Measurements from ENCODE around the gene NDRG2.
"Not testable (repeated sequence)": the region's sequence is repeated elsewhere in the genome, so short reads cannot be mapped to it uniquely, and the experiment has no call there.

The NDRG2 gene

DNA sequence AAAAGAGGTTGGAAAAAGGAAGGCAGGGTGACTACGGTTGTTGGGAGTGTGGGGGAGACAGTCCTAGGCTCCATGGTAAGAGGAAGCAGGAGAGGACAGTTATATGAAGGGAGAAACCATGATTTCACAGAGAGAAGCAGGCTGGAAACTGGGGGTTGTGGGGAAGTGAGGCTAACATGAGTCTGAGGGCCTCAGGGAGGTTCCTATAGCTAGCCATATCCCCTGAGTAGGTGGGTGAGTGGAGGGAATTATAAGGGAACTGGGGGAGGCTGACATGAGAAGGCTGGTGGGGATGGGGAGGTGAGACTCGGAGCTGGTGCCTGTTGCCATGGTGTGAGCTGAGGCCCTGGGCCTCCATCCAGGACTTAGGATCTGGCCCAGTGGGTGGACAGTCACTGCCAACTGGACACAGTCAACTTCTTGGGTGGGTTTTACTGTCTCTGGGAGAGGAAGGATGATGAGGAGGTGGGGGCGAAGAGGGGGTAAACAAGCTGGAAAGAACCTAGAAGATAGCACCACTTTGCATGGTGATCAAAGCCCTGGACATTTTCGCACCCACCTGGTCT, 8.4 kb upstream of the NDRG2 start:
- no peak for DNase-seq

DNA sequence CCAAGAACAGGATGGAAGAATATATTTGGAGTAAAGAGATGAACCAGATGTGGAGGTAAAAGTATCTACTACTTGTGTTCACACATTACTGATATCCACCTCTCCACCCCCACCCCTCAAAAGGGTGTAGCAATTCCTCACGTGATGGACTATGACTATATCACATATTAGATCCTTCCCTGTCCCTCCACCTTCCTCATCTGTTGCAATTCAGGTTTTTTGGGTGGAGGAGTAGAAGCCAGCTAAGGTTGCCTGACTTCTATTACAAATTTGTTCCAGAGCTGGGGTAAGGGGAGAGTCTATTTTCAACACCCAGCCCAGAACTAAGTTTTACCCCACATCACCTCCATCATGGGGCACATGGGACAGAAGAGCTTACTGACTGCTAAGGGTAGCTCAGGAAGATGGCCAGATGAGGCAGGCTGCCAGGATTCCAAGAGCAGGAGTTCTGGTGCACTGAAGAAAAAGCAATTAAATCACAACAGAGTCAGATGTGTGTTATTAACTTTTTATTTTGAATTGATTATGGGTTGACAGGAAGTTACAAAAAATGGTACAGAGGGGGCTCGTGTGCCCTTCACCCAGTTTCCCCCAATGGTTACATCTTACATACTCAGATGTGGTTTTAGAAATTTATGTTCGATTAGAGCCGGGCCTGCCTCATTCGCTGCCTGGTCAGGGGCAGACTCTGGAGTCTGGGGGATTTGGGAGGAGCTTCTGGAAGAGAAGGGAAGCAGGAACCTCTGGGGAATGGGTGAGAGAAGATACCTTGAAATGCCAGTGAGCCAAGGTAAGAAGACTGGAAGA, 7.7 kb upstream of the NDRG2 start:
- DNase-seq, result no peak

DNA sequence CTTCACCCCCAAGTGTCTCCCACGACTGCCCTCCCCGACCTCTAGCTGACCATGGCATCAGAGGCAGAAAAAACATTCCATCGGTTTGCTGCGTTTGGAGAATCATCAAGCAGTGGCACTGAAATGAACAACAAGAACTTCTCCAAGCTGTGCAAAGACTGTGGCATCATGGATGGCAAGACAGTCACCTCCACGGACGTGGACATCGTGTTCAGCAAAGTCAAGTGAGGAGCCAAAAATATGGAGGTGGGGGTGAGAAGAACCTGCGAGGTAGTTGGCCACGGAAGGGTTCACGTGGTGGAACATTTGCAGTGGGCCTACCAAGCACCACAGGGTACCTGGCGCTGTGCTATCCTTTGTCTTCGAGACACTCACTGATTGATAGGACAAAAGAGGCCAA, 5.7 kb upstream of the NDRG2 start:
- no peak for DNase-seq

DNA sequence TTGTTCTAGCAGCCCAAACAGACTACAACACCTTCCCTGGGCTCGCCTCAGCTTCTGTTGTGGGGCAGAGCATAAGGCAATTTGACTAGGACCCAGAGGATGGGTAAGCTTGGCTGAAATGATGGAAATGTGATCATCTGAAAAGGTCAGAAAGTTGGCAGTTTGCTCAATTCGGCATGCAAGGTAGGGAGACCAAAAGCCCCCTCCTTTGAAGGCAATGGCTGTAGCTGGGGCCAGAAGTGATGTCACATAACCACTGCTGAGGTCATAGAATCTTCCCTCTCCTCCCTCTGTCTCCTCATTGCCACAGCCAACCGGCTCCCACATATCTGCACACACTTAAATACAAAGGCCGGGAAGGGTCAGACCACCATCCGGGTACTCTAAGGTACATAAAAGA, 5.1 kb upstream of the NDRG2 start, which contains the start of gene TPPP2:
Gene TPPP2, plus strand, starts transcription at position 301 of the 400 bp plus-strand sequence. CDS start 365 bp downstream, outside the sequence.
- DNase-seq, result no peak

DNA sequence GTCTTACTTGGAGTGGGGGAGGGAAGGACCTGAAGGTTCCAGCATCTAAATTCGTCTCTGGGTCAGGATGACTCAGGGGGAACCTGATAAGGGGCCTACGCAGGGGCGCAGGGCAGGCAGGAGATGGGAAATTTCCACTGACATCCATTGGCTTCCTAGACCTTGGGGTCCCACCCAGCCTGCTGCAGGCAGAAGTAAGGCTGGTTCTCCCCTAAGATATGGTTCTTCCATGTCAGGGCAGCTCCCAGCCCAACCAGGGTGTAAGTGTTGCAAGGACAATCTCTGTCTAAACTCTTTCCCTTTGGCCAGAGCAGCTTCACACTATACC, 2.1 kb upstream of the NDRG2 start:
- DNase-seq, result no peak

DNA sequence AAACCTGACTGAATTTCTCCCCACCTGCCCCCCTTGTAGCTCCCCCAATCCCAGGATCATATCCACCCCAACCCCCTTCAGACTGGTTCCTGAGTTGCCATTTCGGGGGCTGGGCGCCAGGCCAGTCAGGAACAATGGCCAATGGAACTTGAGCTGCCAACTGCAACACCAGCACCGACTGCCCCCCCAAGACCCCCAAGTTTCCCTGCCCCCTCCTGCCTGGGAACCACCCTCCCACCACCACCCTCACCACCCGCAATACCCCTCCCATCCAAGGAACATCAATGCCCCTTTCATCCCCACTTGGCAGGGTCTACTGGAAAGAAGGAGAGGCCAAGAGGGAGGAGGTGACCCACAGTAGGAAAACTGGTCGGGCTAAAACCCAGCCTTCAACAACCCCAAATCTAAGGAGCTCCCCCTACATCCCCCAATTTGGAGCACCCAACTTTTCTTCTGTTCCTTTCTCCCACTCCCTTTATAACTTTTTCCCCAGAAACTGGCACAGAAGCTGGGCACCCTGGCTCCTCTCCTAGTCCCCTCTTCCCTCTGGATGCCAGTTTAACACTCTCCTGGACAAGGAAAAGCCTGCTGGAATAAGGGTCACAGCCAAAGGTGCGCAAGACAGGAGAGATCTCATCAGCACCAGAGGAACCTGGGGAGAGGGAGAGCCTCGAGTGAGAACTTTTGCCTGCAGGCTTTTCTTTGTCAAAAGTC, 1.6 kb upstream of the NDRG2 start:
- DNase-seq, result no peak

DNA sequence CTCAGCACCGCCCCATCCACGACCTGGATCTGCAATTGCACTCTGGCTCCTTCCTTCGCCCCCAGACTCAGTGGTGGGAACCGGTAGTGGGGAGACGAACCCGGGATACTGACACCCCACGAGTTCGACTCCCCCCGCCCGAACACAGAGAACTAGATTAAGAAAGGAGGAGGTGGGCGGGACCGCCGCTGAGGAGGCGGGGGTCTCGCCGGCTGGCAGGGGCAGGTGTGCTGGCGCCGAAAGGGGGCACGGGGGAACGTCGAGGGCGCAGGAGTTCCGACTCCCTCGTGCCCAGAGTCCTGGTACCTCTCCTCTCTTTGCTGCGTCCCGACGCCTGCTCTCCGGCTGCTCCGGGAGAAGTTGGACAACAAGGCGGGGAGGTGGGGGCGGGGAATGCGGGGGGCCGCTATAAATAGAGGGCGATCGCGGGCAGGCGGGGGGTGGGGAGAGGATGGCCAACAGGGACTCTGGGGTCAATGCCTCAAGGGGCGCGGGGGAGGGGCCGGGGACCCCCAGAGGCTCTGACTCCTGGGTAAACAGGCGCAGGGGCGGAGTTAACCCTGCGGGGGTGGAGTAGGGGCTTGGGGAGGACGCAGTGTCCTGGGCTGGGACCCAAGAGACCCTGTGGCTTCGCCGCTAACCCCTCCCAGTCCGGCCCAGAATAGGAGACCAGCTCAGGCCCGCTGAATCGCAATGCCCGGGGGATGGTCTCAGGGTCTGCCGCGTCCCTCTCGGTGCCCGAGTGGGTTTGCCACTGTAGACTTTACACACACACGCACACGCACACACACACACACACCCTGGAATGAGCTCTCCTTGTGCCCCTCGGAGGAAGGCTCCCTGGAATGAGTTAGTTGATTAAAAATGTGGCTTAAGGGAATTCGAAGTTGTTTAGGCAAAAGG, 761 bp upstream of the NDRG2 start:
- peak; percentile 61 for DNase-seq

DNA sequence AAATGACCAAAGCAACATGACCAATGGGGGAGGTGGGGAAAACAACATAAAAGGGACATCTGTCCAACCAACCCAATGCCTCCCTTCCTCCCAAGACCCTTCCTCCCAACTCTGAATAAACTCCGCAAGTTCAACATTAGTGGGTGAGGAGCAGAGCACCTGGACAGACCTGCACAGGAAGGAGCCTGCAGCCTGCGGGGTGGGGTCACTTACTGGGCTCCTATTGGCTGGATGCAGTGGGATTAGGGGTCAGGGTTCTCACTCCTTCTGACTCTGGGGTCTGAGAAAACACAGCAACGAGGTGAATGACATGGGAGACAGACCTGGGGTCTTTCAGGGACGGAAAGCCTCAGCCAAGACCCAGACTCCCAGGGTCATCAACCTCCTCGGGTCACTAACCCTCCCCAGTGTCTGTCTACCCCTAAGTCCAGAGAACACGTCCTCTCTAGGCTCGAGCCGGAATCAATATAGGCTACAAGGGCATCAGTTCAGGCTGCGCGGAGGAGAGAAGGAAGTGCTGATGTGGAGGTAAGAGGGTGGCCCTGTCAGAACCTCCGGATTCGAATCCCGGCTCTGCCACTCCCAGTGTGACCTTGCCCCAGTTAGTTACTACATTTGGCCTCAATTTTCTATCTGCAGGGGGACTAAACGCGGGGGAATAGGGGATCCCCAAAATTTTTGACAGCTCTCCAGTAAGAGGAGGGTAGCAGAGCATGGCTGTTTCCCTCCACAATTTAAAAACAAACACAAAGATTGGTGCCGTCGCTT, 860 bp downstream of the NDRG2 start:
- no peak for DNase-seq

DNA sequence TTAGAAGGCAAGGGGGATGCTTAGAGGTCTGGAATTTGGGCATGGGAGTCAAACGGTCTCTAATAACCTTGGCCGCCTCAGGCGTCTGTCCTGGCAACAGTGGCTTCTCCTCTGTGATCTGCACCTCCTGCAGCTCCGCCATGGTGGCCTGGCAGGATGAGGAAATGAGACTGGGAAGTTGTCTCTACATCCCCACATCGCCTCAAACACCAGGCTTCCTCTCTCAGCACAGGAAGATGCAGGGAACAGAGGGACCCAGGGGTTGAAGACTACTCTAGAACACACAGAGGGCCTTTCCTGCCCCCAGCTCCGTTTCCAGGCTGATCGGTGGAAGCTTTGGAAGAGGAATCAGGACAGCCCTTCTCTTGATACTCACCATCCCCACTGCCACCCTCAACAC, 1.7 kb downstream of the NDRG2 start:
- DNase-seq, result no peak

DNA sequence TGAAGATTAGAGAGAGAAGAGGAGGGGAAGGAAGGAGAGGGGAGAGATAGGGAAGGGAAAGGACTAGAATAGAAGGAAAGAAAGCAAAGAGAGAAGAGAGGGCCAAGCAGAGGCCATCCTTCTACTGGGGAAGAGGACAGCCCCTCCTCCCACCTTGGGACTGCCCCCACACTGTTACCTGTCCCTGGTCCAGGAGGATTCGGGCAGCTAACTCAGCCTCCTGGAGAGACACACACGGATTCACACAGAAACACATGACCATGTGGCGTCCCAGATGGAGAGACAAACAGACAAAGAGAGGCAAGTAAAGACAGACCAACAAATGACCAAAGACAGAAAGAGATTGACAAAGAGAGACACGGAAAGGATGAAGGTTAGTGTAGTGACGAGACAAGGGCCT, 2.2 kb downstream of the NDRG2 start:
- DNase-seq, result no peak

DNA sequence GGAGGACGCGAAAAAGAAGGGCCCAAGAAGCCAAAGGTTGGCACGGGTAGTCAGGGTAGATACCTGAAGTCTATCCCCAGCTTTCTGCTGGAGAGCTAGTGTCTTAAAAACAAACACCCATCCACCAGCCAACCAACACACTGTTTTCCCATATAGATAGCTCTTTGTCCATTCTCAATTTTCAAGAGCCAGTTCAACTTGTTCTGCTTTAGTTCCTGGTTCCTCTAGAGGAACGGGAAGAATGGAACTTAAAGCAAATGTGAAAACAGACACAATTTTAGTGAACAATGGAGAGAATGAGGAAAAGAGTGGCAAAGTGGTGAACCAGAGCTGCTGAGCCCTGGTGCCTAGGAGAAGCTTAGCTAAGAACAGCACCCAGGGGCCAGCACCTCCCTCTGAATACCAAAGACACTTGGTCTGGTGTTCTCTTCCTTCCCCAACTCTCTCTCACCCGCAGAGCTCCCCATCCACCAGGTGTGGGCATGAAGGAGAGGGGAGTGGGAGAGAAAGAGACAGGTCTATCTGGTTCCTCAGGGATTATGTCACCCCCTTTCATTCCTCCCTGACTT, 3.8 kb downstream of the NDRG2 start:
- no peak for DNase-seq

DNA sequence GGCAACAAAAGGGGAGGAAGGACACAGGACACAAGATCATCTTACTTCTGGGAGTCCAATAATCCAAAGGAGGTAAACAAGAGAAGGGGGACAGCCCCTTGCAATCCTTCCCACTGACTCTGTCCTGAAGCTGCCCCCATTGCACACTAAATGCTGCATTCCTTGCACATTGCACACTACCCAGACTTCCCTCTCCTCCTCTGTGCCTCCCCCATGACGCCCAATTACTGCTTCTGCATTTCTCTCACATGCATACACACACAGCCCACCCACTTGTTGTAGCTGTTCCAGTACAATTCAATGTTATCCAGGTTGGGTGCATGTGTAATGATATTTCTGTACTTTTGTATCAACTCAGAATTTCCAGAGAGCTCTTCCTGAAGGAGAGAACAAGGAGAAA, 5.5 kb downstream of the NDRG2 start:
- DNase-seq, result no peak

DNA sequence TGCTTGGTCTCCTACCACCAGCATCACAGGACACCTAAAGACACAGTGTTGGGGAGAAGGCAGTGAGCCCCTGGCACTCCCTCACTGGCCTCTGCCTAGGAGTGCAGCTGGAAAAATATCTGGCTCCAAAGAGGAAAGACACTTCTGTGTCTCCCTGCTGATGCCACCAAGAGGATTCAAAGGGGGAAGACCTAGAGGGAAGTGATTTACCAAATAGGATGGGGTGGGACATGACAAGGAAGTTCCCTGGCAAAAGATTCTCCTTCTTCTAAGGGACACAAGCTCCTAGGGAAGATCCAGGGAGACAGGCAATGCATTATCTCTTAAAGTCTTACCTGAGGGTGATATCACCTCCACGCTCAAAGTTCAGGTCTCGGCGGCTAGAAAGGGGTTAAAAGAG, 6.1 kb downstream of the NDRG2 start:
- DNase-seq, result no peak

DNA sequence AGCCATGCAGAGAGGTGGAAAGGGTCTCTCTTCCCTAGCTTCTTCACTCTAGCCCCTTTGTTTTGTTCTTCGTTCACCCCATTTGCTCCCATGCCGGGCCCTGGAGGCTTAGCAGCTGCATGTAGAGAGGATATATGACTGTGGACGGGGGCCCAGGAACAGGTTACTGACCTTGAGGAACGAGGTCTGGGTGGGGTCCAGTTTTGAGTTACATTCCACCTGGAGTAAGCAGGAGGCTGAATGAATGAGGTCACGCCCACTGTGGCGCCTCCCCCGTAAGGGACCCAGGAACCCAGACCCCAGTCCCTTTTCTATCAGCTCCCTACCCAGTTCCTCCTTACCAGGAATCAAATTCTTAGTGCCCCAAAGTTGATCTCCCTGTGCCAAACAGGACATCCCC, 6.6 kb downstream of the NDRG2 start:
- no peak for DNase-seq

DNA sequence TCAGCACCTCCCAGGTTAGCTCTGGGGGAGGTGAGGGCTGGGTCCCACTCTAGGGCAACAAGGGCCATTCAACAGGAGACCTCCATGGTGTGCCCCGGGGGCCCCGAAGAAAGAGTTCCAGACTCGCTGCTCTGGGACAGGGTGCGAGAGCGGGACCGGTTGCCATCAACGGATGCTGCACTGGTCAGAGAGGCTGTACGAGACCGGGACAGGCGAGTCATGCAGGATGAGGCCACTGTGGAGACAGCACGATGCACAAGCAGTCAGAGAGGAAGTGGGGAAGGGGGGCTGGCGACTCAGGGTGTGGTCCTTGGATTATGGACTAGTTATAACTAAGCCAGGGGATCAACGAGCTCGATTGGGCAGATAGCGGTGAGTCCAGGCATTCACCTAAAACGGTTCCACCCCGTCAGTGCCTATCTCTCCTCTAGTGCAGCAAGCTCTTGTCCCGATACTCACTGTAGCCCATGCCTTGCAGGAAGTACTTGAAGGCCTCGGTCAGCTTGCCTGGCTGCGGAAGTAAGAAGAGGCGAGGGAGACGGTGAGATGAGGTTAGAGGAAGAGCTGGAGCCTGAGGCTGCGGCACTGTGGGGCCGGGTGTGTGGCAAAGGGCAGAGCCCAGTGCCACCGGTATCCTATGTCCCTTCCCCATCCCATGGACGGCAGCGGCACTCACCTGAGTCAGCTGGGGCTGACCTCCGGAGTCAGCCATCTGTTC, 7.2 kb downstream of the NDRG2 start:
- DNase-seq, result no peak

DNA sequence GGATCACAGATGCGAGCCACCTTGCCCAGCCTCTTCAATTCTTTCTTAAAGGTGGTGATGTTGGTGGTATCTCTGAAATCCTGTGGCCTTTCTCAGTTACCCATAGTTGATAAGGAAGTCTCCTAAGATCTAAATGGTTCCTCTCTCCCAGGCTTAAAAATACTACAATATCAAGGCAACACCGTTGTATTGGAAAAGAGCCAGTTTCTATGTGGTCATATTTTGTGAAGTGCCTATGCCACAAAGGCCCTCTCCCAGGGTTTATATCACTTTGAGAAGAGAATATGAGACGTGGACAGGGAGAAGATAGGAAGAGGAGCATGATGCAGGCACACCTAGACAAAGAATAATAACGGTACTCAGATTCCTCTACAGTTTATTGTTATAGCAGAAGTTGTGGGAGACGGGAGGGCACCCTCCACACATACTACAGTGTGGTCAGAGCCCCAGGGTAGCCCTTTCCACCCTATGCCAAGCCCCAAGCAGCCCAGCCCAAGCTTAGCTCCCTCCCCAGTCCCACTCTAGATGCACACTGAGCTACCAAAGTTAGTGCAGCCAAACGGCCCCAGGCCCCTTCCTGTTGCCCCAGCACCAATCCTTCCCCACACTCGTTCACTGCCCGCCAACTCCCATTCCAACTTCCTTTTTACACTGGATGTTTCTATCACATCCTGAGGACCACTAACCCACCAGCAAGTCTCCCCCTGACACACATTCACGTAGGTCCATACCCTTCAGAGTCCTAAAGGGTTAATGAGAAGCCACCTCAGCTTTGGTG, 8.3 kb downstream of the NDRG2 start:
- DNase-seq, result no peak

DNA sequence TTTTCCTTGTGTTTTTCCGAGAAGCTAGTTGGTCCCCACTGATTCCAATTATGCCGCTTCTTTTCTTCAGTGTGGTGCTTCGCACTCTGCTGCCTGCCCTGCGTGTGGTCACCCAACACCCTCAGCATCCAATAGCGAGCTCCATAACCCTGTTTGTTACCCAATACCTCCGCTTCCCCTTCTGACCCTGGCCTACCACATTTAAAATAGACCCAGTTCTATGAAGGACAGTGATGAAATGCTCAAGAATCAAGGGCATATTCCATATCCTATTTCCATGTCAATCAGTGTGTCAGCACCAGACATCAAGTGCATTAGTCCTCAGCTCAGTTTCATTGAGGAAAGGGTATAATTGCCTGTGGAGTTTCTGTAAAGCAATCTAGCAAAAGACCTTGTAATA, 9.5 kb downstream of the NDRG2 start:
- DNase-seq, result no peak

DNA sequence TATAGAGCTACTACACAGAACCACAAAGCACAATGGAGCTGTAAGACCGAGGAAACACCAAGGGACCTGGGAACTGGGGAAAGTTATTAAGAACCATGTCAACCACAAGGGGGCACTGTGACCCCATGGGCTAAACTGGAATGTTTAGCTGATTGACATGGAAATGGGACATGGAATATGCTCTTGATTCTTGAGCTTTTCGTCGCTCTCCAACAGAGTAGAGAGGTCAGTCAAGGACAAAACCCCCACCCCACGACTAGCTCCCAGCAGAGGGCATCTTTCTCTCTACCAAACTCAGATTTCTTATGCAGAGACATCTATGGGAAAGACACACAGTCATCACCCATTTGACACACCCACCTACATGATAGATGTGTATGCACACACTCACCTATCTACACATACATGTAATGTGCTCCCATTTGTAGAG, 10.1 kb downstream of the NDRG2 start:
- peak; percentile 89 for DNase-seq

DNA sequence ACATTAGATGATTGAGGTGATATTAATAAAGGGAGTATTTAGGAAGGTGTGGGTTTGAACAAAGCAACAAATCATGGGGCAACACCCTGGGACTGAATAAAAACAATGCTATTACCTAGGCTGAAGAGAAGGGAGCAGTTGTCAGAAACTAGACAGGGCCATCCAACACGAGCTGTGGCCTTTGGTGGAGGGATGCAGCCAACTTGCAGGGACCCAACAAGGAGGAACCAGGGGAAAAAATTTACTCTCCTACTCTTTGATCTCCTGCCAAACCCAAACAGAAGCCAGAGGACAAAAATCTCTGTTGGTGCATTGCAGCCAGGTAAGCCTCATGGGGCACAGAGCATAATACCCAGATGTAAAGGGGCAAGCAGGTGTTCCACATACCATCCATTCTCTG, 13.7 kb downstream of the NDRG2 start:
- DNase-seq, result no peak

DNA sequence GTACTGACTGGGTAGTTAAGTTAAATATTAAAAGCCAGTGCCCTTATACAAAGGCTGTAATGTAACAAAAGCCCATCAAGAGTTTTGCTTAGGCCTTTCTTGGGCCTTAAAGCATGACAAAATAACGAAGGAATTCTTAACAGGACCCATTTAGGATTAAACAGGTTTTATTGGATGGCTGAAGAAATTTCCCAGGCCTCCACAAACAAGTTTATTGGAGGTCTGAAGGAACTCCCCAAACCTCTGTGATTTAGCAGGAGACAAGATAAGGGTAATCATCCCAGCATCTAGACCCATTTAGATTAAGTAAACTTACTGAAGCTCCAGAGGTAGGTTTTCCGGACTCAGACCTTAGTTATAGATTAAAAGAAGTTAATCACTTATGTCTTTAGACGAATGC, 15.1 kb downstream of the NDRG2 start:
- DNase-seq, result not testable (repeated sequence)

All from NCI-H2171 treated with DMSO at 0.1 percent for 48 hours (cell line).